GM23248 (cell line): ENCODE data around the gene SGF29.
"Not testable (repeated sequence)": the region's sequence is repeated elsewhere in the genome, so short reads cannot be mapped to it uniquely, and the experiment has no call there.

Experiments used
- EZH2 ChIP-seq: fragments of 200-600 bp; sonication (generic); IDR thresholded peaks from 2 replicates; pipeline ENCODE4 v1.6.1; 2018; ENCODE audit warnings: antibody characterized with exemption, mild to moderate bottlenecking; ENCODE audit not compliant: insufficient read depth, poor library complexity, severe bottlenecking
- EZH2phosphoT487 ChIP-seq: fragments of 200-600 bp; sonication (generic); IDR thresholded peaks from 2 replicates; pipeline ENCODE4 v1.6.1; 2018; ENCODE audit warnings: antibody characterized with exemption, moderate library complexity, mild to moderate bottlenecking, low read depth; ENCODE audit not compliant: insufficient read depth

- TF ChIP-seq EZH2phosphoT487, EZH2: not testable (repeated sequence)
Observed at GRCh38 chr16:28637765-28638164, 84.0 kb downstream of the SGF29 start, which contains the start of gene NPIPB8.
